ENCODE results near the gene IL4I1.

Gene IL4I1

GRCh38 chr19:49853852-49854377 lies 42.8 kb downstream of the IL4I1 start:
- no peak for DNase-seq (ENCODE audit: low read depth in 4 of 4, low spot score in 1 of 4)

GRCh38 chr19:49852631-49853126 lies 44.0 kb downstream of the IL4I1 start:
- no peak for DNase-seq (ENCODE audit: low read depth in 4 of 4, low spot score in 1 of 4)

GRCh38 chr19:49851456-49852259 lies 45.0 kb downstream of the IL4I1 start:
- DNase-seq (ENCODE audit: low read depth in 4 of 4, low spot score in 1 of 4): no peak

GRCh38 chr19:49850487-49851342 lies 46.0 kb downstream of the IL4I1 start, which contains the start of gene PTOV1:
PTOV1 (plus strand) TSS chr19:49851159.
- DNase-seq (ENCODE audit: low read depth in 4 of 4, low spot score in 1 of 4): peak; percentile 78 to 85 (median 80)

- DNase-seq (ENCODE audit: low read depth in 4 of 4, low spot score in 1 of 4): no peak
Measured at GRCh38 chr19:49850221-49850486, 46.5 kb downstream of the IL4I1 start.

- DNase-seq (ENCODE audit: low read depth in 4 of 4, low spot score in 1 of 4): no peak
Measured at GRCh38 chr19:49849433-49850220, 47.1 kb downstream of the IL4I1 start.

GRCh38 chr19:49848938-49849337 lies 47.7 kb downstream of the IL4I1 start:
- no peak for DNase-seq (ENCODE audit: low read depth in 4 of 4, low spot score in 1 of 4)

GRCh38 chr19:49847731-49848696 lies 48.7 kb downstream of the IL4I1 start:
- DNase-seq (ENCODE audit: low read depth in 4 of 4, low spot score in 1 of 4): no peak

GRCh38 chr19:49846408-49846807 lies 50.3 kb downstream of the IL4I1 start:
- DNase-seq (ENCODE audit: low read depth in 4 of 4, low spot score in 1 of 4): no peak

- DNase-seq (ENCODE audit: low read depth in 4 of 4, low spot score in 1 of 4): no peak
Measured at GRCh38 chr19:49845414-49845813, 51.3 kb downstream of the IL4I1 start.

- no peak for DNase-seq (ENCODE audit: low read depth in 4 of 4, low spot score in 1 of 4)
Measured at GRCh38 chr19:49844138-49845095, 52.3 kb downstream of the IL4I1 start.

- no peak for DNase-seq (ENCODE audit: low read depth in 4 of 4, low spot score in 1 of 4)
Measured at GRCh38 chr19:49843265-49843664, 53.4 kb downstream of the IL4I1 start.

GRCh38 chr19:49840736-49841249 lies 55.9 kb downstream of the IL4I1 start:
- no peak for DNase-seq (ENCODE audit: low read depth in 4 of 4, low spot score in 1 of 4)

GRCh38 chr19:49840321-49840720 lies 56.4 kb downstream of the IL4I1 start:
- DNase-seq (ENCODE audit: low read depth in 4 of 4, low spot score in 1 of 4): no peak

- DNase-seq (ENCODE audit: low read depth in 4 of 4, low spot score in 1 of 4): no peak
Measured at GRCh38 chr19:49839713-49840112, 57.0 kb downstream of the IL4I1 start.
